Ovary (tissue), 3 donors: ENCODE results near the gene CALY.

Experiments
- CTCF ChIP-seq, 3 donors: fragments of 450-650 bp in 2 of 3; fragments of 200-600 bp in 1 of 3; IDR thresholded peaks; one replicate each; pipeline versions ENCODE4 v1.5.1 to v1.8.0; 2016 to 2022; ENCODE audit warnings: antibody characterized with exemption in 3 of 3, mild to moderate bottlenecking in 1 of 3
- POLR2A ChIP-seq: fragments of 450-650 bp; IDR thresholded peaks from one replicate; pipeline ENCODE4 v1.6.1; 2017; ENCODE audit warnings: antibody characterized with exemption, mild to moderate bottlenecking, moderate library complexity
- donor health status: DM: no; HTN: no; CAD: no.

- TF ChIP-seq CTCF (IDR thresholded peaks at IDR 0.05) (no peak), POLR2A (no peak)
Measured at GRCh38 chr10:133355991-133356390, 19.3 kb upstream of the CALY start.
